Endothelial cell of umbilical vein (primary cell): ENCODE results near the gene DNAJC2. TPM values are rescaled to one million over a fixed set of nuclear protein-coding genes. Genes with fewer than 3 reads are reported as not detected.

Experiments
- BruUV-seq: library from RNA; stranded (reverse); fragments of 400-500 nt; replicated peaks from 2 replicates; lab custom pipeline; 2021; lab: Mats Ljungman, UMichigan
- CTCF ChIA-PET: fragments of 300-600, 350-600 bp; sonication (Branson Sonifier 250); formaldehyde crosslinking; loops from one replicate; lab custom pipeline; 2021; ENCODE audit warnings: antibody characterized with exemption, inconsistent platforms; lab: Charles Lee
- POLR2A ChIA-PET: fragments of 300-600, 350-600 bp; sonication (Branson Sonifier 250); formaldehyde crosslinking; loops from one replicate; lab custom pipeline; 2021; ENCODE audit warnings: antibody characterized with exemption, inconsistent platforms; lab: Charles Lee
- DNase-seq: peaks from one replicate; pipeline ENCODE4 v3.0.0-alpha.2; 2011; ENCODE audit warnings: low read depth, low spot score
- FAIRE-seq: peaks from 2 replicates; lab custom pipeline; 2011; peaks lifted over from hg19 to GRCh38; lab: Jason Lieb, UNC
- H2AFZ ChIP-seq: 2 replicates; pipeline ENCODE4 v1.6.0; 2012; ENCODE audit warnings: low read depth, low read length, control low read depth, inconsistent platforms
- H3K27ac ChIP-seq: 2 replicates; pipeline ENCODE4 v1.5.1; 2011; ENCODE audit warnings: low read depth, mild to moderate bottlenecking, control low read depth, low read length, moderate library complexity; ENCODE audit not compliant: insufficient read depth
- H3K27me3 ChIP-seq, 2 experiments: 2 replicates each; pipeline versions ENCODE4 v1.6.0 to v1.6.1; 2011; ENCODE audit warnings: low read length in 2 of 2, mixed read lengths in 1 of 2; ENCODE audit not compliant: control insufficient read depth in 2 of 2, insufficient read depth in 2 of 2
- H3K36me3 ChIP-seq, 2 experiments: 2 replicates in 1 of 2; 3 replicates in 1 of 2; pipeline ENCODE4 v1.5.1; 2011; ENCODE audit warnings: low read length in 2 of 2, mild to moderate bottlenecking in 1 of 2, moderate library complexity in 1 of 2; ENCODE audit not compliant: control insufficient read depth in 2 of 2, insufficient read depth in 2 of 2; ENCODE audit errors: extremely low read depth in 1 of 2
- H3K4me1 ChIP-seq: 3 replicates; pipeline ENCODE4 v1.5.1; 2011; ENCODE audit warnings: mild to moderate bottlenecking, low read length; ENCODE audit not compliant: control insufficient read depth, insufficient read depth; ENCODE audit errors: extremely low read depth
- H3K4me2 ChIP-seq: 2 replicates; pipeline ENCODE4 v1.6.1; 2011; ENCODE audit warnings: low read length, control low read depth, mixed read lengths; ENCODE audit not compliant: insufficient read depth
- H3K4me3 ChIP-seq, 3 experiments: fragments of 200-600 bp in 1 of 3; sonication (generic), shearing (Covaris generic) in 1 of 3; replicated peaks in 1 of 3; 2 replicates each; pipeline ENCODE4 v1.5.1; 2011 to 2016; ENCODE audit warnings: control low read depth in 3 of 3, low read length in 3 of 3, mild to moderate bottlenecking in 2 of 3, inconsistent platforms in 1 of 3, low read depth in 1 of 3, moderate library complexity in 1 of 3; ENCODE audit not compliant: insufficient read depth in 1 of 3
- H3K79me2 ChIP-seq: 2 replicates; pipeline ENCODE4 v1.6.0; 2012; ENCODE audit warnings: low read length, inconsistent platforms; ENCODE audit not compliant: control insufficient read depth, insufficient read depth
- H3K9ac ChIP-seq: replicated peaks from 2 replicates; pipeline ENCODE3; 2011; ENCODE audit warnings: low read length, control low read depth; ENCODE audit not compliant: insufficient read depth; ENCODE audit errors: extremely low read depth
- H3K9me1 ChIP-seq: replicated peaks from 3 replicates; pipeline ENCODE4 v1.6.0; 2011; ENCODE audit warnings: mild to moderate bottlenecking, low read length; ENCODE audit not compliant: control insufficient read depth, insufficient read depth; ENCODE audit errors: extremely low read depth
- H3K9me3 ChIP-seq: replicated peaks from 2 replicates; pipeline ENCODE4 v1.5.1; 2012; ENCODE audit warnings: low read length, inconsistent platforms; ENCODE audit not compliant: control insufficient read depth, insufficient read depth
- H4K20me1 ChIP-seq: replicated peaks from 2 replicates; pipeline ENCODE3; 2011; ENCODE audit warnings: mild to moderate bottlenecking, low read length; ENCODE audit not compliant: control insufficient read depth, insufficient read depth; ENCODE audit errors: extremely low read depth
- CTCF ChIP-seq, 2 donors: IDR thresholded peaks; 1 replicate in 1 of 2; 2 replicates in 1 of 2; pipeline ENCODE4 v1.5.1; 2011; ENCODE audit warnings: low read length in 2 of 2, mild to moderate bottlenecking in 2 of 2, moderate library complexity in 2 of 2, control low read depth in 1 of 2, inconsistent platforms in 1 of 2, low read depth in 1 of 2; ENCODE audit not compliant: insufficient read depth in 1 of 2; ENCODE audit errors: extremely low read depth in 1 of 2
- EZH2 ChIP-seq: IDR thresholded peaks from 2 replicates; pipeline ENCODE4 v1.6.1; 2012; ENCODE audit warnings: borderline replicate concordance, low read depth, mild to moderate bottlenecking, moderate library complexity, low read length, inconsistent platforms; ENCODE audit not compliant: severe bottlenecking
- FOS ChIP-seq: IDR thresholded peaks from 2 replicates; pipeline ENCODE4 v1.6.1; 2011; ENCODE audit warnings: mild to moderate bottlenecking, low read length, moderate library complexity, borderline replicate concordance; ENCODE audit not compliant: insufficient read depth
- GATA2 ChIP-seq: IDR thresholded peaks from 2 replicates; pipeline ENCODE4 v1.7.0; 2011; ENCODE audit warnings: low read depth, mild to moderate bottlenecking, moderate library complexity, mixed read lengths, low read length; ENCODE audit not compliant: insufficient read length, insufficient read depth
- JUN ChIP-seq: IDR thresholded peaks from 2 replicates; pipeline ENCODE4 v1.6.1; 2011; ENCODE audit warnings: borderline replicate concordance, low read depth; ENCODE audit not compliant: insufficient read length, insufficient read depth
- MAX ChIP-seq: IDR thresholded peaks from 2 replicates; pipeline ENCODE4 v1.6.1; 2011; ENCODE audit not compliant: insufficient read depth, insufficient read length
- MYC ChIP-seq: IDR thresholded peaks from one replicate; pipeline ENCODE4 v1.6.1; 2011; ENCODE audit warnings: mild to moderate bottlenecking, low read depth, low read length
- POLR2A ChIP-seq: IDR thresholded peaks from 2 replicates; pipeline ENCODE4 v1.6.1; 2012; ENCODE audit warnings: low read depth, mild to moderate bottlenecking, control low read depth, low read length
- POLR2AphosphoS5 ChIP-seq: IDR thresholded peaks from 2 replicates; pipeline ENCODE4 v1.6.1; 2012; ENCODE audit warnings: low read depth, mild to moderate bottlenecking, control low read depth, low read length, moderate library complexity; ENCODE audit not compliant: insufficient read depth
- dilution Hi-C: fragments of 300-500 bp; cut with MboI; formaldehyde crosslinking; loops from one replicate; pipeline ENCODE4 v1.15.0; 2019; ENCODE audit warnings: low sequenced_read_pairs; ENCODE audit not compliant: extremely low pct_ligation_motif_present
- intact Hi-C: fragments of 100-400 bp; cut with micrococcal nuclease; formaldehyde crosslinking; loops from one replicate; pipeline ENCODE4 v1.10.0; 2022
- polyA plus RNA-seq, 4 experiments: library from polyadenylated mRNA; depleted of rRNA in 3 of 4; stranded (reverse) in 3 of 4; unstranded in 1 of 4; fragments of >200 nt; gene quantifications; 2 replicates each; pipeline versions ENCODE4 v1.2.1 to v1.2.3, GENCODE V29; 2011 to 2012; ENCODE audit warnings: missing spikeins in 1 of 4
- total RNA-seq: library from RNA; stranded (reverse); gene quantifications from 2 replicates; pipeline ENCODE4 v1.2.3, GENCODE V29; 2021

Gene DNAJC2
- total and polyA plus RNA-seq, 2 donors (not counting 3 experiments of a cell fraction or from before 2014, with no cell fraction given), result 8.4 to 36.3 TPM

- ChIA-PET POLR2A (no interaction called here), CTCF (no interaction called here)
- BruUV-seq, result no TSS peak
Observed at GRCh38 chr7:103387242-103387641, 42.7 kb upstream of the DNAJC2 start.

More at GRCh38 chr7:103387242-103387641, 42.7 kb upstream of the DNAJC2 start:
- H4K20me1 ChIP-seq, result no peaks in the 10 kb centered on the region
- H3K27me3 ChIP-seq, result no peaks in the 10 kb centered on the region
- no peaks in the 10 kb centered on the region for H3K79me2 ChIP-seq
- H2AFZ ChIP-seq, result no peak overlapping the region
- TF ChIP-seq FOS (no peak), MAX (no peak), JUN (no peak), EZH2 (no peak), POLR2A (no peak), CTCF (IDR thresholded peaks at IDR 0.05; ENCODE audit: extremely low read depth in 1 of 2, insufficient read depth in 1 of 2, low read depth in 1 of 2, low read length in 2 of 2) (no peak), GATA2 (no peak), MYC (no peak), POLR2AphosphoS5 (no peak)
- H3K9me1 ChIP-seq, result no peaks in the 10 kb centered on the region
- H3K27ac ChIP-seq, result no peak overlapping the region
- no peaks in the 10 kb centered on the region for H3K36me3 ChIP-seq
- H3K4me2 ChIP-seq, result no peak overlapping the region
- H3K4me3 ChIP-seq, result no peak overlapping the region
- H3K9ac ChIP-seq, result no peak overlapping the region
- DNase-seq (no peak), FAIRE-seq (no peak)
- dilution Hi-C loops, result no loop called here
- H3K4me1 ChIP-seq, result no peaks in the 10 kb centered on the region
- intact Hi-C loops, result no loop called here
- H3K9me3 ChIP-seq, result no peaks in the 10 kb centered on the region
